Caco-2 (cell line): ENCODE measurements around the gene SRMS. TPM values are rescaled to one million over a fixed set of nuclear protein-coding genes. Genes with fewer than 3 reads are reported as not detected.

ENCODE experiments used
- BruUV-seq: library from RNA; stranded (reverse); fragments of 400-500 nt; replicated peaks from 2 replicates; lab custom pipeline; 2021; lab: Mats Ljungman, UMichigan
- CTCF ChIA-PET: fragments of 300-600 bp; sonication (Branson Sonifier 250); formaldehyde crosslinking; loops from one replicate; lab custom pipeline; 2022; ENCODE audit warnings: antibody characterized with exemption; lab: Charles Lee
- POLR2A ChIA-PET: fragments of 300-600 bp; sonication (Branson Sonifier 250); formaldehyde crosslinking; loops from one replicate; lab custom pipeline; 2022; ENCODE audit warnings: antibody characterized with exemption; lab: Charles Lee
- DNase-seq, 2 experiments: peaks; one replicate each; pipeline versions ENCODE4 v3.0.0 to v3.0.0-alpha.2; 2020 to 2022
- H3K27me3 ChIP-seq: replicated peaks from 2 replicates; pipeline ENCODE4 v1.6.0; 2011; ENCODE audit warnings: low read length; ENCODE audit not compliant: control insufficient read depth, insufficient read depth
- H3K36me3 ChIP-seq: 2 replicates; pipeline ENCODE4 v1.5.1; 2011; ENCODE audit warnings: low read length; ENCODE audit not compliant: control insufficient read depth, insufficient read depth
- H3K4me1 ChIP-seq: fragments of 250-450 bp; sonication (Bioruptor Pico); 2 replicates; pipeline ENCODE4 v1.5.1; 2020; ENCODE audit warnings: mild to moderate bottlenecking
- H3K4me3 ChIP-seq: 2 replicates; pipeline ENCODE4 v1.5.1; 2011; ENCODE audit warnings: low read depth, mild to moderate bottlenecking, control low read depth, low read length
- H3K9me3 ChIP-seq: fragments of 250-450 bp; sonication (Bioruptor Pico); 2 replicates; pipeline ENCODE4 v1.5.1; 2020; ENCODE audit warnings: mild to moderate bottlenecking, moderate library complexity
- H3K27ac Mint-ChIP-seq: one replicate; pipeline ENCODE4 v1.8.0; 2022; ENCODE audit warnings: mixed read lengths; ENCODE audit not compliant: unreplicated experiment
- H3K27me3 Mint-ChIP-seq: one replicate; pipeline ENCODE4 v1.8.0; 2022; ENCODE audit warnings: mixed read lengths; ENCODE audit not compliant: insufficient read depth, unreplicated experiment
- H3K36me3 Mint-ChIP-seq: one replicate; pipeline ENCODE4 v1.8.0; 2022; ENCODE audit warnings: mild to moderate bottlenecking, mixed read lengths; ENCODE audit not compliant: insufficient read depth, unreplicated experiment
- H3K4me1 Mint-ChIP-seq: one replicate; pipeline ENCODE4 v1.8.0; 2022; ENCODE audit warnings: low read depth, mixed read lengths; ENCODE audit not compliant: unreplicated experiment
- H3K4me3 Mint-ChIP-seq: one replicate; pipeline ENCODE4 v1.8.0; 2022; ENCODE audit warnings: mild to moderate bottlenecking, moderate library complexity, mixed read lengths; ENCODE audit not compliant: unreplicated experiment
- H3K9me3 Mint-ChIP-seq: one replicate; pipeline ENCODE4 v1.8.0; 2022; ENCODE audit warnings: mixed read lengths; ENCODE audit not compliant: unreplicated experiment
- intact Hi-C: fragments of 100-400 bp; cut with micrococcal nuclease; formaldehyde crosslinking; loops from one replicate; pipeline ENCODE4 v1.10.0; 2022; ENCODE audit not compliant: unreplicated experiment
- total RNA-seq: library from RNA; stranded (reverse); gene quantifications from 2 replicates; pipeline ENCODE4 v1.2.3, GENCODE V29; 2022
- TF ChIP-seq, protein P1 (sequence below), 2 experiments: fragments of 200-600 bp in 1 of 2; IDR thresholded peaks; 1 replicate in 1 of 2; 2 replicates in 1 of 2; pipeline versions ENCODE4 v1.5.1 to v1.8.0; 2011 to 2022; ENCODE audit warnings: antibody characterized with exemption in 1 of 2, control low read depth in 1 of 2, inconsistent platforms in 1 of 2, low read depth in 1 of 2, low read length in 1 of 2, mild to moderate bottlenecking in 1 of 2, moderate library complexity in 1 of 2; ENCODE audit not compliant: insufficient read depth in 1 of 2, severe bottlenecking in 1 of 2, unreplicated experiment in 1 of 2

The SRMS gene
- total RNA-seq, 1 experiment from 2014 or later = not detected

GRCh38 chr20:63595416-63596127 lies 48.0 kb upstream of the SRMS start:
- DNase-seq = no peak
- H3K36me3 ChIP-seq = peaks cover 1% of the 10 kb centered on the region; the same call in 1 of the 2 replicates
- intact Hi-C loops = no loop called here
- H3K27ac Mint-ChIP-seq = no peak overlapping the region
- no peaks in the 10 kb centered on the region for H3K9me3 Mint-ChIP-seq
- H3K9me3 ChIP-seq = no peaks in the 10 kb centered on the region
- no peaks in the 10 kb centered on the region for H3K27me3 ChIP-seq
- TF ChIP-seq, protein P1, sequence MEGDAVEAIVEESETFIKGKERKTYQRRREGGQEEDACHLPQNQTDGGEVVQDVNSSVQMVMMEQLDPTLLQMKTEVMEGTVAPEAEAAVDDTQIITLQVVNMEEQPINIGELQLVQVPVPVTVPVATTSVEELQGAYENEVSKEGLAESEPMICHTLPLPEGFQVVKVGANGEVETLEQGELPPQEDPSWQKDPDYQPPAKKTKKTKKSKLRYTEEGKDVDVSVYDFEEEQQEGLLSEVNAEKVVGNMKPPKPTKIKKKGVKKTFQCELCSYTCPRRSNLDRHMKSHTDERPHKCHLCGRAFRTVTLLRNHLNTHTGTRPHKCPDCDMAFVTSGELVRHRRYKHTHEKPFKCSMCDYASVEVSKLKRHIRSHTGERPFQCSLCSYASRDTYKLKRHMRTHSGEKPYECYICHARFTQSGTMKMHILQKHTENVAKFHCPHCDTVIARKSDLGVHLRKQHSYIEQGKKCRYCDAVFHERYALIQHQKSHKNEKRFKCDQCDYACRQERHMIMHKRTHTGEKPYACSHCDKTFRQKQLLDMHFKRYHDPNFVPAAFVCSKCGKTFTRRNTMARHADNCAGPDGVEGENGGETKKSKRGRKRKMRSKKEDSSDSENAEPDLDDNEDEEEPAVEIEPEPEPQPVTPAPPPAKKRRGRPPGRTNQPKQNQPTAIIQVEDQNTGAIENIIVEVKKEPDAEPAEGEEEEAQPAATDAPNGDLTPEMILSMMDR (IDR thresholded peaks at IDR 0.05; ENCODE audit: insufficient read depth in 1 of 2, low read depth in 1 of 2, low read length in 1 of 2, severe bottlenecking in 1 of 2, unreplicated experiment in 1 of 2) = no peak
- no peaks in the 10 kb centered on the region for H3K4me1 Mint-ChIP-seq
- no TSS peak for BruUV-seq
- ChIA-PET CTCF (no interaction called here), POLR2A (no interaction called here)
- no peaks in the 10 kb centered on the region for H3K27me3 Mint-ChIP-seq
- H3K4me3 ChIP-seq = no peak overlapping the region
- H3K36me3 Mint-ChIP-seq = peaks cover 16% of the 10 kb centered on the region
- H3K4me1 ChIP-seq = no peaks in the 10 kb centered on the region
- H3K4me3 Mint-ChIP-seq = no peak overlapping the region

DNA sequence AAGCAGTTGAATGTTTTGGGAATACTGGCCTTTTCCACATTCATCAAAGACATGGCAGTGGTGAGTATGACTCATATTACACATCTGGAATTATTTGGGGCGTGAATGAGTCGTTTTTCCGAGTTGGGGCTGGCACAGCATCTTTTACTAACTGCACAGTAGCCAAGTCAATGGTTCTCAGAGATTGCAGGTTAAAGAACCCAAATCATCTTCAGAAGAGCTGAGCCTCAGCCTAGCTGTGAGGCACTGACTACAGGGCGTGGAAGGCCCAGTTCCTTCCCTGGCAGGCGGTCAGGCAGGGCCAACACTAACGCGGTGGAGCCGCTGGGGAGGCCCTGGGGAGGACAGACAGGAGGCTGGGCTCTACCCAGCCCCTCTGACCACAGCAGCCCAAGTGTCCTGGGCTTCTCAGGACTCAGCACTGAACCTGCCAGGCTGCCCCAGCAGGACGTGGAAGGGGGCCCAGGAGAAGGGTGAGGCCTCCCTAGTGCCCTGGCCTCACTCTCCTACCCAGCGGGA lies 46.6 kb upstream of the SRMS start:
- Histone ChIP-seq H3K9me3 (no peaks in the 10 kb centered on the region), H3K36me3 (peaks cover 1% of the 10 kb centered on the region; the same call in 1 of the 2 replicates), H3K4me3 (no peak overlapping the region), H3K27me3 (no peaks in the 10 kb centered on the region), H3K4me1 (no peaks in the 10 kb centered on the region)
- intact Hi-C loops = no loop called here
- Mint-ChIP-seq H3K36me3 (peaks cover 16% of the 10 kb centered on the region), H3K4me1 (no peaks in the 10 kb centered on the region), H3K9me3 (no peaks in the 10 kb centered on the region), H3K27ac (no peak overlapping the region), H3K4me3 (no peak overlapping the region), H3K27me3 (no peaks in the 10 kb centered on the region)
- DNase-seq = no peak
- CTCF ChIA-PET = no interaction called here
- POLR2A ChIA-PET = interaction anchor here (0.6 kb wide), 1 partner anchor 11 kb away, joined by 5 read pairs; no protein-coding TSS in a partner anchor
- BruUV-seq = no TSS peak
- TF ChIP-seq, protein P1 (IDR thresholded peaks at IDR 0.05; ENCODE audit: insufficient read depth in 1 of 2, low read depth in 1 of 2, low read length in 1 of 2, severe bottlenecking in 1 of 2, unreplicated experiment in 1 of 2) = no peak

DNA sequence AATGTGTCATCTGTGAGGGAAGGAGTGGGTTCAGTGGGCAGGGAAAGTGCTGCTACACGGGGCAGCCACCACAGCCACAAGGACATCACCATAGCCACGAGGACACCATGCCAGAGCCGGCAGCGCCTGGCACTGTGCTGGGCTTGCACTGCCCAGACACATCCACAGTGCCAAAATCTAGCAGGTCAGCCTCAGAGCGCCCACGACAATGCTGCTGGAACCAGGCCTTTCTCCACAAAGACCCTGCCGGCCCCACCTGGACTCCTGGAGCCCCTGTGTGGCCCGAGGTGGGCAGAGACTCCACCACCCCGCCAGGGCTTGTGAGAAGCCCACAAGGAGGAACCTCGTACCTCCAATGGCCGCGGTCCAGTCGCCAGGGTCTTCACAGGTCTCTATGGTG lies 45.1 kb upstream of the SRMS start:
- H3K9me3 ChIP-seq = no peaks in the 10 kb centered on the region
- no peak overlapping the region for H3K4me3 Mint-ChIP-seq
- POLR2A ChIA-PET = interaction anchor here (1.0 kb wide), 1 partner anchor 18 kb away, joined by 8 read pairs; the partner anchor contains the start of gene HELZ2
- no peak overlapping the region for H3K27ac Mint-ChIP-seq
- H3K27me3 Mint-ChIP-seq = no peaks in the 10 kb centered on the region
- TF ChIP-seq, protein P1 (IDR thresholded peaks at IDR 0.05; ENCODE audit: insufficient read depth in 1 of 2, low read depth in 1 of 2, low read length in 1 of 2, severe bottlenecking in 1 of 2, unreplicated experiment in 1 of 2) = no peak
- H3K27me3 ChIP-seq = no peaks in the 10 kb centered on the region
- intact Hi-C loops = no loop called here
- no TSS peak for BruUV-seq
- H3K4me3 ChIP-seq = no peak overlapping the region
- H3K36me3 Mint-ChIP-seq = peaks cover 13% of the 10 kb centered on the region
- no peak for DNase-seq
- no peaks in the 10 kb centered on the region for H3K4me1 ChIP-seq
- CTCF ChIA-PET = no interaction called here
- H3K36me3 ChIP-seq = peaks cover 1% of the 10 kb centered on the region; the same call in 1 of the 2 replicates
- H3K9me3 Mint-ChIP-seq = no peaks in the 10 kb centered on the region
- H3K4me1 Mint-ChIP-seq = no peaks in the 10 kb centered on the region
